HepG2 (cell line): Measurements from ENCODE around the gene ECHS1. TPM values are rescaled to one million over a fixed set of nuclear protein-coding genes. Genes with fewer than 3 reads are reported as not detected.

Experiments used
- ATF3 ChIP-seq: sonication (generic); formaldehyde crosslinking; IDR thresholded peaks from 2 replicates; pipeline ENCODE4 v1.4.0; 2020; ENCODE audit warnings: missing genetic modification reagents
- CEBPB ChIP-seq: IDR thresholded peaks from 2 replicates; pipeline ENCODE4 v1.6.1; 2011; ENCODE audit warnings: low read depth, low read length, improper control_type of control experiment, borderline replicate concordance
- FOXP4 ChIP-seq: sonication (generic); formaldehyde crosslinking; IDR thresholded peaks from 2 replicates; pipeline ENCODE4 v1.4.0; 2020; ENCODE audit warnings: missing genetic modification reagents
- HDAC1 ChIP-seq: sonication (generic); formaldehyde crosslinking; IDR thresholded peaks from 2 replicates; pipeline ENCODE4 v1.5.1; 2020; ENCODE audit warnings: mild to moderate bottlenecking, missing genetic modification reagents
- IRF9 ChIP-seq: sonication (generic); formaldehyde crosslinking; IDR thresholded peaks from 2 replicates; pipeline ENCODE4 v1.8.0; 2022; ENCODE audit warnings: missing genetic modification reagents, mild to moderate bottlenecking, borderline replicate concordance
- MNT ChIP-seq: fragments of 450-650 bp; IDR thresholded peaks from 2 replicates; pipeline ENCODE4 v1.6.1; 2016
- NCOA2 ChIP-seq: sonication (generic); formaldehyde crosslinking; IDR thresholded peaks from 2 replicates; pipeline ENCODE4 v1.8.0; 2022; ENCODE audit warnings: inconsistent platforms
- PLSCR1 ChIP-seq: sonication (generic); formaldehyde crosslinking; IDR thresholded peaks from 2 replicates; pipeline ENCODE4 v1.5.0; 2020; ENCODE audit warnings: missing genetic modification reagents, mild to moderate bottlenecking, borderline replicate concordance
- PRDM10 ChIP-seq: sonication (generic); formaldehyde crosslinking; IDR thresholded peaks from 2 replicates; pipeline ENCODE4 v1.4.0; 2020; ENCODE audit warnings: low read depth, missing genetic modification reagents
- RNF2 ChIP-seq: fragments of 450-650 bp; conservative IDR thresholded peaks from 2 replicates; pipeline ENCODE4 v1.6.1; 2016; ENCODE audit warnings: low read depth
- ZBED4 ChIP-seq: sonication (generic); formaldehyde crosslinking; IDR thresholded peaks from 2 replicates; pipeline ENCODE4 v1.4.0; 2020; ENCODE audit warnings: missing genetic modification reagents, borderline replicate concordance
- ZC3H4 ChIP-seq: sonication (generic); formaldehyde crosslinking; IDR thresholded peaks from 2 replicates; pipeline ENCODE4 v1.4.0; 2020; ENCODE audit warnings: missing genetic modification reagents, borderline replicate concordance
- ZNF160 ChIP-seq: sonication (generic); formaldehyde crosslinking; IDR thresholded peaks from 2 replicates; pipeline ENCODE4 v1.8.0; 2022; ENCODE audit warnings: mild to moderate bottlenecking, inconsistent platforms, missing genetic modification reagents
- polyA plus RNA-seq, 8 experiments: library from polyadenylated mRNA; depleted of rRNA in 3 of 8; stranded (reverse) in 7 of 8; unstranded in 1 of 8; fragments of >200 nt; fragmentation: Illumina TruSeq in 4 of 8; extraction: Trizol in 4 of 8; gene quantifications; 2 replicates each; pipeline versions ENCODE4 v1.2.1 to v1.2.3, GENCODE V29; 2011 to 2016; ENCODE audit warnings: low read depth in 4 of 8, missing spikeins in 1 of 8, mixed read lengths in 1 of 8; ENCODE audit not compliant: insufficient read depth in 1 of 8
- total RNA-seq, 5 experiments: library from RNA; depleted of rRNA; stranded (reverse); fragments of >200 nt; fragmentation: Illumina TruSeq; extraction: Trizol; gene quantifications; 2 replicates each; pipeline ENCODE4 v1.2.3, GENCODE V29; 2016; ENCODE audit warnings: low read depth in 1 of 5

ECHS1 gene
- total and polyA plus RNA-seq, 2 of the 13 experiments (the other 11 are each of a cell fraction or from before 2014, with no cell fraction given) = 32.7 to 195 TPM

- TF ChIP-seq CEBPB (no peak), FOXP4 (no peak), ZNF160 (CRISPR knock-in tag) (peak; percentile 88; the same call in 1 of the 2 replicates), HDAC1 (CRISPR knock-in tag) (peak; percentile 90), MNT (no peak), NCOA2 (CRISPR knock-in tag) (peak; percentile 41; the same call in 1 of the 2 replicates), ATF3 (no peak), ZC3H4 (CRISPR knock-in tag) (no peak), PRDM10 (CRISPR knock-in tag) (no peak), PLSCR1 (no peak), RNF2 (no peak), ZBED4 (CRISPR knock-in tag) (peak; percentile 65; the same call in 1 of the 2 replicates), IRF9 (peak; percentile 49; the same call in 1 of the 2 replicates)
Measured at GRCh38 chr10:133378251-133379096, 5.3 kb upstream of the ECHS1 start (continued).
